Measurements from ENCODE around the gene WASHC2A.
"Not testable (repeated sequence)": the region's sequence is repeated elsewhere in the genome, so short reads cannot be mapped to it uniquely, and the experiment has no call there.

DNA sequence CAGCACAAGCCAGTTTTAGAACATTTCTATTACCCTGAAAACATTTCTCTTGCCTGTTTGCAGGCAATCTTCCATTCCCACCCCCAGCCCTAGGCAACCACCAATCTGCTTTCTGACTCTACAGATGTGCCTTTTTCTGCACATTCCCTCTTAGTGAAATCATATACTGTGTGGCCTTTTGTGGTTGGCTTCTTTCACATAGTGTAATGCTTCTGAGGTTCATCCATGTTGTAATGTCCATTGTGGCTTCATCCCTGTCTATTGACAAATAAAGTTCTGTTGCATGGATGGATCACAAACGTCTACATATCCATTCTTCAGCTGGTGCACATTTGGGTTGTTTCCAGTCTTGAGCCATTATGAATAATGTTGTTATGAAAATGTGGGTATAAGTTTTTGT is 77.8 kb downstream of the WASHC2A start:
- TF ChIP-seq, protein P1, sequence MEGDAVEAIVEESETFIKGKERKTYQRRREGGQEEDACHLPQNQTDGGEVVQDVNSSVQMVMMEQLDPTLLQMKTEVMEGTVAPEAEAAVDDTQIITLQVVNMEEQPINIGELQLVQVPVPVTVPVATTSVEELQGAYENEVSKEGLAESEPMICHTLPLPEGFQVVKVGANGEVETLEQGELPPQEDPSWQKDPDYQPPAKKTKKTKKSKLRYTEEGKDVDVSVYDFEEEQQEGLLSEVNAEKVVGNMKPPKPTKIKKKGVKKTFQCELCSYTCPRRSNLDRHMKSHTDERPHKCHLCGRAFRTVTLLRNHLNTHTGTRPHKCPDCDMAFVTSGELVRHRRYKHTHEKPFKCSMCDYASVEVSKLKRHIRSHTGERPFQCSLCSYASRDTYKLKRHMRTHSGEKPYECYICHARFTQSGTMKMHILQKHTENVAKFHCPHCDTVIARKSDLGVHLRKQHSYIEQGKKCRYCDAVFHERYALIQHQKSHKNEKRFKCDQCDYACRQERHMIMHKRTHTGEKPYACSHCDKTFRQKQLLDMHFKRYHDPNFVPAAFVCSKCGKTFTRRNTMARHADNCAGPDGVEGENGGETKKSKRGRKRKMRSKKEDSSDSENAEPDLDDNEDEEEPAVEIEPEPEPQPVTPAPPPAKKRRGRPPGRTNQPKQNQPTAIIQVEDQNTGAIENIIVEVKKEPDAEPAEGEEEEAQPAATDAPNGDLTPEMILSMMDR (IDR thresholded peaks at IDR 0.05) = not testable (repeated sequence)
- TF ChIP-seq POLR2A (IDR thresholded peaks at IDR 0.05) = not testable (repeated sequence)
